ENCODE measurements around the gene NAXD.

The NAXD gene

DNA sequence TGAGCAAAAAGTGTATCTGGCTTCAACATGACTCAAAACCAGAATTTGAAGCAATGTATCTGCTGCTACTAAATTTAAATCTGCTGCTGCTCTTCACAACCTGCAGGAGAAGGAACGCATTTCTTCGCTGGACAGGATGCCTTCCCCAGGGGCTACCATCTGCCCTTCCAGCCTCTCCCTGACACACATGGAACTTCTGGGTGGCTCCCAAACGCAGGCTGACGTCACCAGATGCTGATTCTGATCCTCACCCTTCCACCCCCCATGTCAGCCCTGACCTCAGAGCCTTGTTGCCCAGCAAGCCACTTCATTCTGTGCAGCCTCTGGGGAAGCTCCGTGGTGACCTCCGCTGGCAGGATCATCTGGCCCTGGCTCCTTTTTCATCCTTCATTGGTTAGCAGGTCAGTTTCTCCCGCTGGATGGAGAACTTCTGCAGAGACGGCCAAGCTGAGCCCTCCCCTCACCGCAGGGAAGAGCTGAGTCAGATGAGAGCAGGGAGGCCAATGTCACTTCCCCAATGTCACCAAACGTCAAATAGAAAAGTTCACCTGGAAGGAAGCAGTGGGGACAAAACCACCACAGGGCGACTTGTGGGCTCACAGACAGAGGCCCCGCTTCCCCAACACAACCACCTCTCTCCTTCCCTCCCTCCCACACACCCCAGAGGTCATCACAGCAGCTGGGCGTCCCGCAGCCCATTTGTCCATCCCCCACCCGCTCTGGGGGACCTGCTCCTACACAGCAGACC is 39.8 kb upstream of the NAXD start:
- no peak overlapping the region for H3K9ac ChIP-seq
- peaks cover 34 to 64% (median 52%) of the 10 kb centered on the region in 10 experiments for H3K4me1 ChIP-seq
- peak overlapping the region in 1 of 10 experiments; percentile 29; a peak in 2 of 20 replicates for H3K4me3 ChIP-seq
- 0 out of 22 replicates have a peak, but pooled peaks cover 0 to 4% (median 0%) of the 10 kb centered on the region in 11 experiments for H3K27me3 ChIP-seq
- peak overlapping the region; percentile 65 to 86 (median 78) for H3K4me2 ChIP-seq
- H4K20me1 ChIP-seq: peaks cover 0 to 7% (median 0%) of the 10 kb centered on the region in 11 experiments; a peak in 2 of 22 replicates
- no peak overlapping the region for H3K27ac ChIP-seq
- H3K9me3 ChIP-seq (replicated peaks in 1 of 11): no peaks in the 10 kb centered on the region
- no peaks in the 10 kb centered on the region for H3K36me3 ChIP-seq
- no peak for TF ChIP-seq Cebpa-rat (IDR thresholded peaks at IDR 0.05)

DNA sequence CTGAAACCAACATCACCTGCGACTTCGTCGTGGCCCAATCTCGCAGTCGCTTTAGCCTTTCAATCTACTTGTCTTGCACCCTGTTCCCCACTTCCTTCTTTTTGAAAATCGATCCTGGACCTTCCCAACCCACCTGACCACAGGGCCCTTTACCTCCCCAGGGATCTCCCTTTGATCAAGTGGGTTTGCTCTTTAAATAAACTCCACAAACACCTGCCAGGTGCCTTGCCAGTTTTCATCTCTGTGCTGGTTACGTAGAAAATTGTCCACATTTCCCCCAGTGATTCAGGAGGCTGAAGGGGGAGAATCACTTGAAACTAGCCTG is 39.3 kb upstream of the NAXD start:
- Histone ChIP-seq H3K27me3 (0 out of 22 replicates have a peak, but pooled peaks cover 0 to under 1% (median 0%) of the 10 kb centered on the region in 11 experiments), H3K9ac (no peak overlapping the region), H4K20me1 (peaks cover 0 to 7% (median 0%) of the 10 kb centered on the region in 11 experiments; a peak in 2 of 22 replicates), H3K4me2 (peak overlapping the region; percentile 65 to 86 (median 78)), H3K27ac (no peak overlapping the region), H3K9me3 (replicated peaks in 1 of 11) (no peaks in the 10 kb centered on the region), H3K36me3 (no peaks in the 10 kb centered on the region), H3K4me1 (peaks cover 34 to 70% (median 57%) of the 10 kb centered on the region in 10 experiments), H3K4me3 (no peak overlapping the region)
- TF ChIP-seq Cebpa-rat (IDR thresholded peaks at IDR 0.05): no peak

DNA sequence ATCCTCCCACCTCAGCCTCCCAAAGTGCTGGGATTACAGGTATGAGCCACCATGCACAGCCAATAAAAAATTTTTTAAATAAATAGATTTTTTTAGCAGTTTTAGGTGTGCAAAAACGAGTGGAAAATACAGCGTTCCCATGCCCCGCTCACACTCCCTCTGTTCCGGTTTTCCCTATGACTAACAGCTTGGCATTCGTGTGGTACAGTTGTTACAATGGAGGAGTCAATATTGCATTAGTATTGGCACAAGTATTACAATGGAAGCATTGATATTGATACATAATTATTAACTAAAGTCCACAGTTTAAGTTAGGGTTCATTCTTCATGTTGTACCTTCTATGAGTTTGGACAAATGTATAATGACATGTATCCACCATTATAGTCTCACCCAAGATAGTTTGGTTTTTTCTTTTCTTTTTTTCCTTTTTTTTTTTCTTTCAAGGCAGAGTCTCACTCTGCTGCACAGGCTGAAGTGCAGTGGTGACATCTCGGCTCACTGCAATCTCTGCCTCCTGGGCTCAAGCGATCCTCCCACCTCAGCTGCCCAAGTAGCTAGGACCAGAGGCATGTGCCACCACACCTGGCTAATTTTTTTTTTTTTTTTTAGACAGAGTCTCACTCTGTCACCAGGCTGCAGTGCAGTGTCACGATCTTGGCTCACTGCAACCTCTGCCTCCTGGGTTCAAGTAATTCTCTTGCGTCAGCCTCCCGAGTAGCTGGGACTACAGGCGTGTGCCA is 38.4 kb upstream of the NAXD start:
- TF ChIP-seq Cebpa-rat (IDR thresholded peaks at IDR 0.05): no peak
- 0 out of 22 replicates have a peak overlapping the region, but pooled peaks of 1 of the 11 experiments have one; percentile 78 for H3K4me2 ChIP-seq
- peaks cover 0 to 7% (median 0%) of the 10 kb centered on the region in 11 experiments; a peak in 2 of 22 replicates for H4K20me1 ChIP-seq
- no peaks in the 10 kb centered on the region for H3K27me3 ChIP-seq
- H3K27ac ChIP-seq: no peak overlapping the region
- no peaks in the 10 kb centered on the region for H3K36me3 ChIP-seq
- peaks cover 41 to 77% (median 65%) of the 10 kb centered on the region in 10 experiments for H3K4me1 ChIP-seq
- H3K4me3 ChIP-seq: no peak overlapping the region
- no peak overlapping the region for H3K9ac ChIP-seq
- H3K9me3 ChIP-seq (replicated peaks in 1 of 11): no peaks in the 10 kb centered on the region

DNA sequence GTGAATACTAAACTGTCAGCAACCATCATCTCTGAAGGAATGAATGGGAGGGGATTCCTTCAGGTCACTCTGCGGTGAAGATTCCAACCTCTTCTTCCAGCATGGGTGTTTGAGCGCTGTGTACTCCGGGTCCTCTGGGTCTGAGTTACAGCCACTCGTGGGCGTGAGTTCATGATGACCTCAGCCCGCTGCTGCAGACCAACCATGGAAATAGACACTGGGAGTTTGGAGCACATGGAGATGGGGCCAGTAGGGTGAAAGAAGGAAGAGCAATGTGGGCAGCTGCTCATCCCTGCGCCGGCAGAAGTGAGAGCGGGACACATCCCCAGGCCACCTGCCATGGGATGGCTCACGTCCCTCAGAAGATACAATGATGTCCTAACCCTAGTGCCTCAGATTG is 37.0 kb upstream of the NAXD start:
- no peak for TF ChIP-seq Cebpa-rat (IDR thresholded peaks at IDR 0.05)
- H3K4me3 ChIP-seq: no peak overlapping the region
- H3K4me2 ChIP-seq: peak overlapping the region in 2 of 11 experiments; percentile 16 to 74; a peak in 3 of 22 replicates
- H3K36me3 ChIP-seq: no peaks in the 10 kb centered on the region
- peaks cover 27 to 62% (median 50%) of the 10 kb centered on the region in 10 experiments for H3K4me1 ChIP-seq
- no peak overlapping the region for H3K9ac ChIP-seq
- no peaks in the 10 kb centered on the region for H3K27me3 ChIP-seq
- H3K9me3 ChIP-seq (replicated peaks in 1 of 11): no peaks in the 10 kb centered on the region
- peaks cover 0 to 6% (median 0%) of the 10 kb centered on the region in 11 experiments; a peak in 2 of 22 replicates for H4K20me1 ChIP-seq
- H3K27ac ChIP-seq: no peak overlapping the region

DNA sequence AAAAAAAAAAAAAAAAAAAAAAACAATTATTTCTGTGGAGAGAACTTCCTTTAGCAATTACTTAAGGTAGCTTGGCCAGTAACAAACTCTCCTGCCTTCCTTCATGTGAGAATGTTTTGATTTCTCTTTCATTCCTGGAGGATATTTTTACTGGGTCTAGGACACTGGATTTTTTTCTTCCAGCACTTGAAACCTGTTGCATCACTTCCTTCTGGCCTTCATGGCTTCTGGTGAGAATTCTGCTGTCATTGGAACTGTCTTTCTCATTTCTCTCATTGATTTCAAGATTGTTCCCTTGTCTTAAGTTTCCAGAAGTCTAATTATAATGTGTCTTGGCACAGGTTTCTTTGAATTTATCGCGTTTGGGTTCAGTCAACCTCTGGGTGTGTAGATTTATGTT is 34.5 kb upstream of the NAXD start:
- H3K27me3 ChIP-seq: no peaks in the 10 kb centered on the region
- no peaks in the 10 kb centered on the region for H3K36me3 ChIP-seq
- no peaks in the 10 kb centered on the region for H4K20me1 ChIP-seq
- peak overlapping the region in 6 of 11 experiments; percentile 12 to 74 (median 33); a peak in 10 of 22 replicates for H3K4me2 ChIP-seq
- no peak overlapping the region for H3K4me3 ChIP-seq
- no peak overlapping the region; a peak in 1 of 22 replicates for H3K27ac ChIP-seq
- TF ChIP-seq Cebpa-rat (IDR thresholded peaks at IDR 0.05): no peak
- peaks cover 13 to 42% (median 31%) of the 10 kb centered on the region in 10 experiments for H3K4me1 ChIP-seq
- no peak overlapping the region for H3K9ac ChIP-seq
- no peaks in the 10 kb centered on the region for H3K9me3 ChIP-seq (replicated peaks in 1 of 11)

- H3K4me1 ChIP-seq: peaks cover 7 to 38% (median 26%) of the 10 kb centered on the region in 10 experiments; a peak in 17 of 20 replicates
- no peaks in the 10 kb centered on the region for H4K20me1 ChIP-seq
- H3K9me3 ChIP-seq (replicated peaks in 1 of 11): no peaks in the 10 kb centered on the region
- no peak overlapping the region for H3K4me3 ChIP-seq
- H3K36me3 ChIP-seq: no peaks in the 10 kb centered on the region
- no peaks in the 10 kb centered on the region for H3K27me3 ChIP-seq
- no peak for TF ChIP-seq Cebpa-rat (IDR thresholded peaks at IDR 0.05)
- H3K4me2 ChIP-seq: peak overlapping the region in 5 of 11 experiments; percentile 15 to 74 (median 35); a peak in 8 of 22 replicates
- H3K9ac ChIP-seq: no peak overlapping the region
- no peak overlapping the region for H3K27ac ChIP-seq
These were observed 33.7 kb upstream of the NAXD start for GRCh38 chr13:110581506-110582185.

GRCh38 chr13:110582421-110582954 is 32.9 kb upstream of the NAXD start:
- H3K9me3 ChIP-seq (replicated peaks in 1 of 11): no peaks in the 10 kb centered on the region
- H3K4me2 ChIP-seq: no peak overlapping the region
- no peaks in the 10 kb centered on the region for H3K27me3 ChIP-seq
- H3K27ac ChIP-seq: no peak overlapping the region
- TF ChIP-seq Cebpa-rat (IDR thresholded peaks at IDR 0.05): no peak
- H3K36me3 ChIP-seq: no peaks in the 10 kb centered on the region
- H4K20me1 ChIP-seq: no peaks in the 10 kb centered on the region
- peaks cover 7 to 38% (median 26%) of the 10 kb centered on the region in 10 experiments; a peak in 17 of 20 replicates for H3K4me1 ChIP-seq
- H3K4me3 ChIP-seq: no peak overlapping the region
- H3K9ac ChIP-seq: no peak overlapping the region

GRCh38 chr13:110583178-110583865 is 32.0 kb upstream of the NAXD start:
- Histone ChIP-seq H3K4me1 (peaks cover 7 to 36% (median 26%) of the 10 kb centered on the region in 10 experiments; a peak in 17 of 20 replicates), H3K36me3 (no peaks in the 10 kb centered on the region), H3K4me3 (no peak overlapping the region), H3K9me3 (replicated peaks in 1 of 11) (no peaks in the 10 kb centered on the region), H3K9ac (no peak overlapping the region), H3K27ac (no peak overlapping the region), H3K27me3 (no peaks in the 10 kb centered on the region), H3K4me2 (no peak overlapping the region), H4K20me1 (no peaks in the 10 kb centered on the region)
- no peak for TF ChIP-seq Cebpa-rat (IDR thresholded peaks at IDR 0.05)

All from BLaER1 treated with 17β-estradiol and CSF1 and Interleukin-3, amounts not matched to agents 10 nM and 100 nM (cell line).